HG03103 (cell line): ENCODE results near the gene FARS2.

Experiments
- ATAC-seq: cut with Tn5 transposase; IDR thresholded peaks from one replicate; pipeline ENCODE4 v1.9.1; 2021; ENCODE audit warnings: low read depth; ENCODE audit not compliant: unreplicated experiment

Gene FARS2

GRCh38 chr6:5764401-5764955 is 503.2 kb downstream of the FARS2 start:
- peak; percentile 51 for ATAC-seq

GRCh38 chr6:5765141-5765760 is 503.9 kb downstream of the FARS2 start:
- ATAC-seq, result no peak

GRCh38 chr6:5766260-5766659 is 504.9 kb downstream of the FARS2 start:
- no peak for ATAC-seq

- no peak for ATAC-seq
Observed at GRCh38 chr6:5767471-5767870, 506.2 kb downstream of the FARS2 start.

GRCh38 chr6:5771211-5771610 is 509.9 kb downstream of the FARS2 start:
- no peak for ATAC-seq

- ATAC-seq, result no peak
Observed at GRCh38 chr6:5771759-5772390, 510.6 kb downstream of the FARS2 start.

- no peak for ATAC-seq
Observed at GRCh38 chr6:5772408-5773120, 511.3 kb downstream of the FARS2 start.

GRCh38 chr6:5776104-5776503 is 514.8 kb downstream of the FARS2 start:
- ATAC-seq, result no peak

GRCh38 chr6:5776706-5777390 is 515.5 kb downstream of the FARS2 start:
- no peak for ATAC-seq

GRCh38 chr6:5778317-5778857 is 517.1 kb downstream of the FARS2 start:
- ATAC-seq, result peak; percentile 89

- no peak for ATAC-seq
Observed at GRCh38 chr6:5778906-5779305, 517.6 kb downstream of the FARS2 start.

GRCh38 chr6:5781019-5781418 is 519.7 kb downstream of the FARS2 start:
- ATAC-seq, result no peak

GRCh38 chr6:5781966-5782556 is 520.7 kb downstream of the FARS2 start:
- ATAC-seq, result no peak

GRCh38 chr6:5782783-5783547 is 521.7 kb downstream of the FARS2 start:
- ATAC-seq, result no peak

GRCh38 chr6:5783584-5784089 is 522.3 kb downstream of the FARS2 start:
- no peak for ATAC-seq

- ATAC-seq, result no peak
Observed at GRCh38 chr6:5785249-5785648, 523.9 kb downstream of the FARS2 start.

- no peak for ATAC-seq
Observed at GRCh38 chr6:5786321-5786968, 525.1 kb downstream of the FARS2 start.

GRCh38 chr6:5786969-5787720 is 525.8 kb downstream of the FARS2 start:
- no peak for ATAC-seq
